Subcutaneous adipose tissue (tissue), 4 donors: Measurements from ENCODE around the gene DTWD1. TPM values are rescaled to one million over a fixed set of nuclear protein-coding genes. Genes with fewer than 3 reads are reported as not detected.

ENCODE experiments used
- CTCF ChIP-seq: fragments of 450-650 bp; IDR thresholded peaks from one replicate; pipeline ENCODE4 v1.5.1; 2016; ENCODE audit warnings: low read depth, mild to moderate bottlenecking, control low read depth, antibody characterized with exemption, moderate library complexity
- total RNA-seq, 4 donors: library from RNA; depleted of rRNA; stranded (reverse); fragments of >200 nt; gene quantifications; one replicate each; pipeline ENCODE4 v1.1.0, GENCODE V29; 2016

DTWD1 gene
- total RNA-seq, 4 donors from 2014 or later = 15.3 to 48.9 (median 34.8) TPM

DNA sequence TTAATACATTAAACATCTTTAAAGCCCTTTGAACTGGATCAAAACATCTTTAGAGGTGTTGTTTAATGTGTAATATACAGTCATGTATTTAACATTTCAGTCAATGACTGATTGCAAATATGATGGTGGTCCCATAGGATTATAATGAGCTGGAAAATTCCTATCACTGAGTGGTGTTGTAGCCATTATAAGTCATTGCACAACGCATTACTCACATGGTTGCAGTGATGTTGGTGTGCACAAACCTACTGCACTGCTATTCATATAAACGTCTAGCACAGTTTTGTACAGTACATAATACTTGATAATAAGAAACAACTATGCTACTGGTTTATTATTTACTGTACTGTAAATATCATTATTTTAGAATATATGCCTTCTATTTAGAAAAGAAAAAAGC, 75.6 kb downstream of the DTWD1 start:
- no peak for TF ChIP-seq CTCF

GRCh38 chr15:49697121-49697520, 76.3 kb downstream of the DTWD1 start:
- TF ChIP-seq CTCF = no peak

Other genes with a start within 250 kb of the DTWD1 start
- 100 to 1,000 TPM in 1 of 4 donors, 10 to 100 TPM in 3; 29.2 to 109 (median 55.8) TPM for gene FGF7, start 197.8 kb upstream of the DTWD1 start, total RNA-seq
- gene FAM227B, start 230 bp upstream of the DTWD1 start, total RNA-seq = 1 to 10 TPM in 3 of 4 donors, not detected in 1; 1.1 to 3.2 (median 1.7) TPM